ENCODE data around the gene ORC2. TPM values are rescaled to one million over a fixed set of nuclear protein-coding genes. Genes with fewer than 3 reads are reported as not detected.

The ORC2 gene
- total RNA-seq, 1 experiment from 2014 or later, result 49.6 TPM

GRCh38 chr2:200863782-200864175 lies 99.7 kb downstream of the ORC2 start:
- TF ChIP-seq, protein P1, sequence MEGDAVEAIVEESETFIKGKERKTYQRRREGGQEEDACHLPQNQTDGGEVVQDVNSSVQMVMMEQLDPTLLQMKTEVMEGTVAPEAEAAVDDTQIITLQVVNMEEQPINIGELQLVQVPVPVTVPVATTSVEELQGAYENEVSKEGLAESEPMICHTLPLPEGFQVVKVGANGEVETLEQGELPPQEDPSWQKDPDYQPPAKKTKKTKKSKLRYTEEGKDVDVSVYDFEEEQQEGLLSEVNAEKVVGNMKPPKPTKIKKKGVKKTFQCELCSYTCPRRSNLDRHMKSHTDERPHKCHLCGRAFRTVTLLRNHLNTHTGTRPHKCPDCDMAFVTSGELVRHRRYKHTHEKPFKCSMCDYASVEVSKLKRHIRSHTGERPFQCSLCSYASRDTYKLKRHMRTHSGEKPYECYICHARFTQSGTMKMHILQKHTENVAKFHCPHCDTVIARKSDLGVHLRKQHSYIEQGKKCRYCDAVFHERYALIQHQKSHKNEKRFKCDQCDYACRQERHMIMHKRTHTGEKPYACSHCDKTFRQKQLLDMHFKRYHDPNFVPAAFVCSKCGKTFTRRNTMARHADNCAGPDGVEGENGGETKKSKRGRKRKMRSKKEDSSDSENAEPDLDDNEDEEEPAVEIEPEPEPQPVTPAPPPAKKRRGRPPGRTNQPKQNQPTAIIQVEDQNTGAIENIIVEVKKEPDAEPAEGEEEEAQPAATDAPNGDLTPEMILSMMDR (IDR thresholded peaks at IDR 0.05; ENCODE audit: unreplicated experiment), result no peak
- peaks cover 70% of the 10 kb centered on the region for H3K36me3 Mint-ChIP-seq (ENCODE audit: insufficient read depth, unreplicated experiment)
- peaks cover 38% of the 10 kb centered on the region for H3K4me1 Mint-ChIP-seq (ENCODE audit: low read depth, unreplicated experiment)
- H3K4me3 Mint-ChIP-seq (ENCODE audit: low read depth, unreplicated experiment), result peak overlapping the region; percentile 86
- intact Hi-C loops (cut with micrococcal nuclease; ENCODE audit: unreplicated experiment), result loop anchor here (2.0 to 5.0 kb wide), 2 partner anchors 51 to 151 kb away; partner anchors contain the start of gene BZW1
- peak overlapping the region; percentile 87 for H3K27ac Mint-ChIP-seq (ENCODE audit: unreplicated experiment)
- CTCF ChIA-PET, result interaction anchor here (0.6 to 1.0 kb wide), 2 partner anchors 13 to 338 kb away, joined by 3 read pairs; partner anchors contain the start of gene SGO2
- H3K27me3 Mint-ChIP-seq (ENCODE audit: unreplicated experiment), result no peaks in the 10 kb centered on the region
- BruUV-seq (replicated peaks), result no TSS peak
- H3K9me3 Mint-ChIP-seq (ENCODE audit: low read depth, unreplicated experiment), result no peaks in the 10 kb centered on the region
- DNase-seq, result peak; percentile 17

DNA sequence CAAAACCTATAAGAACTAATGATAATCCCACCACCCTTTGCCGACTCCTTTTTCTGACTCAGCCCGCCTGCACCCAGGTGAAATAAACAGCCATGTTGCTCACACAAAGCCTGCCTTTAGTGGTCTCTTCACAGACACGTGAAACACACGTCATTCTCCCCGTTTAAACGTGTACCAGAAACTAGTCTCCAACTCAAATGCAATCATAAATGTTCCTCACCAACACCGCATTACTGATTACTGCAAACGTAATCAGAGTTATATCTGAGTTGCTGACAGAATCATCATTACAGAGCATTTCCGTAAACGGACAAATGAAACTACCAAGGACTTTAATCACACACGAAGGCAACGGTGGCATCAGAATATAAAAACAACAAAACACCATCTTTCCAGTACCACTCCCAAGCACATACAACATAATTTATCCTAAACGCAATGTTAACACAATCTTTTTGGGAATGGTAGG lies 100.9 kb downstream of the ORC2 start:
- H3K4me3 Mint-ChIP-seq (ENCODE audit: low read depth, unreplicated experiment), result peak overlapping the region; percentile 86
- BruUV-seq (replicated peaks), result TSS peak; percentile 32
- TF ChIP-seq, protein P1 (IDR thresholded peaks at IDR 0.05; ENCODE audit: unreplicated experiment), result no peak
- intact Hi-C loops (cut with micrococcal nuclease; ENCODE audit: unreplicated experiment), result loop anchor here (2.0 to 5.0 kb wide), 2 partner anchors 50 to 150 kb away; partner anchors contain the start of gene BZW1
- H3K27ac Mint-ChIP-seq (ENCODE audit: unreplicated experiment), result peak overlapping the region; percentile 87
- peaks cover 79% of the 10 kb centered on the region for H3K36me3 Mint-ChIP-seq (ENCODE audit: insufficient read depth, unreplicated experiment)
- CTCF ChIA-PET, result no interaction called here
- peak; percentile 26 for DNase-seq
- no peaks in the 10 kb centered on the region for H3K27me3 Mint-ChIP-seq (ENCODE audit: unreplicated experiment)
- peaks cover 38% of the 10 kb centered on the region for H3K4me1 Mint-ChIP-seq (ENCODE audit: low read depth, unreplicated experiment)
- no peaks in the 10 kb centered on the region for H3K9me3 Mint-ChIP-seq (ENCODE audit: low read depth, unreplicated experiment)

GRCh38 chr2:200861617-200862155 lies 101.8 kb downstream of the ORC2 start:
- H3K36me3 Mint-ChIP-seq (ENCODE audit: insufficient read depth, unreplicated experiment), result peaks cover 87% of the 10 kb centered on the region
- no peaks in the 10 kb centered on the region for H3K9me3 Mint-ChIP-seq (ENCODE audit: low read depth, unreplicated experiment)
- CTCF ChIA-PET, result no interaction called here
- H3K4me1 Mint-ChIP-seq (ENCODE audit: low read depth, unreplicated experiment), result peaks cover 38% of the 10 kb centered on the region
- intact Hi-C loops (cut with micrococcal nuclease; ENCODE audit: unreplicated experiment), result loop anchor here (2.0 to 5.0 kb wide), 2 partner anchors 49 to 149 kb away; partner anchors contain the start of gene BZW1
- TF ChIP-seq, protein P1 (IDR thresholded peaks at IDR 0.05; ENCODE audit: unreplicated experiment), result no peak
- peak overlapping the region; percentile 87 for H3K27ac Mint-ChIP-seq (ENCODE audit: unreplicated experiment)
- DNase-seq, result no peak
- no TSS peak for BruUV-seq (replicated peaks)
- peak overlapping the region; percentile 86 for H3K4me3 Mint-ChIP-seq (ENCODE audit: low read depth, unreplicated experiment)
- no peaks in the 10 kb centered on the region for H3K27me3 Mint-ChIP-seq (ENCODE audit: unreplicated experiment)

- peaks cover 92% of the 10 kb centered on the region for H3K36me3 Mint-ChIP-seq (ENCODE audit: insufficient read depth, unreplicated experiment)
- TF ChIP-seq, protein P1 (IDR thresholded peaks at IDR 0.05; ENCODE audit: unreplicated experiment), result no peak
- no peaks in the 10 kb centered on the region for H3K27me3 Mint-ChIP-seq (ENCODE audit: unreplicated experiment)
- H3K4me1 Mint-ChIP-seq (ENCODE audit: low read depth, unreplicated experiment), result peaks cover 36% of the 10 kb centered on the region
- CTCF ChIA-PET, result no interaction called here
- BruUV-seq (replicated peaks), result no TSS peak
- no peak for DNase-seq
- intact Hi-C loops (cut with micrococcal nuclease; ENCODE audit: unreplicated experiment), result loop anchor here (5.0 kb wide), 1 partner anchor 48 kb away; the partner anchor contains the start of gene BZW1
- H3K9me3 Mint-ChIP-seq (ENCODE audit: low read depth, unreplicated experiment), result no peaks in the 10 kb centered on the region
- peak overlapping the region; percentile 39 for H3K4me3 Mint-ChIP-seq (ENCODE audit: low read depth, unreplicated experiment)
- peak overlapping the region; percentile 16 for H3K27ac Mint-ChIP-seq (ENCODE audit: unreplicated experiment)
Observed at GRCh38 chr2:200860092-200860795, 103.2 kb downstream of the ORC2 start.

Other genes starting within 250 kb of the ORC2 start
- 240 and 254 TPM in 2 replicates for gene BZW1, start 151.8 kb downstream of the ORC2 start, total RNA-seq (2022)
- 73.1 and 83.5 TPM in 2 replicates for gene CLK1, start 99.0 kb downstream of the ORC2 start, total RNA-seq (2022)
- gene PPIL3, start 74.6 kb downstream of the ORC2 start, total RNA-seq (2022), result 28.0 and 31.5 TPM in 2 replicates
- gene NIF3L1, start 74.3 kb downstream of the ORC2 start, total RNA-seq (2022), result 38.4 and 39.7 TPM in 2 replicates
- 37.5 and 45.6 TPM in 2 replicates for gene HYCC2, start 108.0 kb upstream of the ORC2 start, total RNA-seq (2022)
- gene NDUFB3, start 108.3 kb upstream of the ORC2 start, total RNA-seq (2022), result 133 and 140 TPM in 2 replicates
- gene CFLAR, start 152.5 kb upstream of the ORC2 start, total RNA-seq (2022), result 232 and 285 TPM in 2 replicates
- gene CASP10, start 219.5 kb upstream of the ORC2 start, total RNA-seq (2022), result 21.4 and 22.5 TPM in 2 replicates

Measured in Calu3 (cell line).